ENCODE results near the gene LGI4.

The LGI4 gene

GRCh38 chr19:35134601-35135242, at the start of gene LGI4:
Gene LGI4 (minus strand): TSS chr19:35135059. CDS start chr19:35134680, 379 bp downstream.
- H3K4me3 ChIP-seq (ENCODE audit: low read depth in 1 of 2, low read length in 2 of 2), result no peak within 1 kb of the TSS

DNA sequence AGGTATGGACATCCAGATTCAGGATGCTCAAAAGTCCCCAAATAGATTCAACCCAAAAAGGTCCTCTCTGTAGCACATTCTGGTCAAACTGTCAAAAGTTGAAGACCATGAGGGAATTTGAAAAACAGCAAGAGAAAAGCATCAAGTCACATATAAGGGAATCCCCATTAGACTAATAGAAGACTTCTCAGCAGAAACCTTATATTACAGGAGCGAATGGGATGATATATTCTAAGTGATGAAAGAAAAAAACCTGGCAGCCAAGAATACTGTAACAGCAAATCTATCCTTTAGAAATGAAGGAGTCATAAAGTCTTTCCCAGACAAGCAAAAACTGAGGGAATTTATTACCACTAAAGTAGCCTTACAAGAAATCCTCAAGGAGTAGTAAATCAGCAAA, 49.4 kb upstream of the LGI4 start:
- Histone ChIP-seq H3K4me1 (ENCODE audit: control insufficient read depth in 1 of 2, insufficient read depth in 2 of 2, low read length in 2 of 2) (no peaks in the 10 kb centered on the region), H3K27me3 (ENCODE audit: control insufficient read depth in 1 of 2, insufficient read depth in 2 of 2, low read length in 2 of 2) (no peaks in the 10 kb centered on the region), H3K27ac (ENCODE audit: low read depth, low read length) (no peak overlapping the region), H3K9me3 (ENCODE audit: control insufficient read depth in 1 of 2, low read length in 2 of 2) (no peaks in the 10 kb centered on the region), H3K4me3 (ENCODE audit: low read depth in 1 of 2, low read length in 2 of 2) (no peak overlapping the region), H3K9ac (ENCODE audit: low read depth in 1 of 2, low read length in 2 of 2) (no peak overlapping the region), H3K36me3 (ENCODE audit: control insufficient read depth in 1 of 2, insufficient read depth in 2 of 2, low read length in 2 of 2) (no peaks in the 10 kb centered on the region)

More at GRCh38 chr19:35134601-35135242, at the start of gene LGI4:
- no peak within 1 kb of the TSS for H3K9ac ChIP-seq (ENCODE audit: low read depth in 1 of 2, low read length in 2 of 2)
- peaks cover 8 to 22% of the 10 kb centered on the region in 2 donors for H3K27me3 ChIP-seq (ENCODE audit: control insufficient read depth in 1 of 2, insufficient read depth in 2 of 2, low read length in 2 of 2)
- peak within 1 kb of the TSS; percentile 48 for H3K27ac ChIP-seq (ENCODE audit: low read depth, low read length)
- peaks cover 0 to 3% of the 10 kb centered on the region in 2 donors for H3K4me1 ChIP-seq (ENCODE audit: control insufficient read depth in 1 of 2, insufficient read depth in 2 of 2, low read length in 2 of 2)
- H3K36me3 ChIP-seq (ENCODE audit: control insufficient read depth in 1 of 2, insufficient read depth in 2 of 2, low read length in 2 of 2), result no peaks in the 10 kb centered on the region
- no peaks in the 10 kb centered on the region for H3K9me3 ChIP-seq (ENCODE audit: control insufficient read depth in 1 of 2, low read length in 2 of 2)

DNA sequence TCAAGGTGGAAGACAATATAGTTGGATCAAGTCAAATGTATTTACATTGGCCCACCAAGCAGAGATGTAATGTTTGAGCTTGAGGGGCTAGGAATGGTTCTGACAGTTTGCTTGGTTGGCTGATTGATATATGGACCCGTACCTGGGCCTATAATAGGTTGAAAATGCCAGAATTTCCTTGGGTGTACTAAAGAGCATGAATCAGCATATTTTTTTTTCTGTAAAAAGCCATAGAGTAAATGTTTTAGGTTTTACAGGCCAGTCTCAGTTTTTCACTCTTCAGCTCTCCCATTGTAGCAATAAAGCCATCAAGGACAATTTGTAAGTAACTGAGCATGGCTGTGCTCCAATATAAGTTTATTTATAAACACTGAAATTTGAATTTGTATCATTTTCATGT, 46.5 kb upstream of the LGI4 start:
- Histone ChIP-seq H3K36me3 (ENCODE audit: control insufficient read depth in 1 of 2, insufficient read depth in 2 of 2, low read length in 2 of 2) (no peaks in the 10 kb centered on the region), H3K4me3 (ENCODE audit: low read depth in 1 of 2, low read length in 2 of 2) (no peak overlapping the region)

GRCh38 chr19:35179830-35180229, 45.0 kb upstream of the LGI4 start:
- H3K9me3 ChIP-seq (ENCODE audit: control insufficient read depth in 1 of 2, low read length in 2 of 2), result no peaks in the 10 kb centered on the region
- H3K4me3 ChIP-seq (ENCODE audit: low read depth in 1 of 2, low read length in 2 of 2), result no peak overlapping the region
- no peaks in the 10 kb centered on the region for H3K36me3 ChIP-seq (ENCODE audit: control insufficient read depth in 1 of 2, insufficient read depth in 2 of 2, low read length in 2 of 2)
- no peak overlapping the region for H3K27ac ChIP-seq (ENCODE audit: low read depth, low read length)
- H3K27me3 ChIP-seq (ENCODE audit: control insufficient read depth in 1 of 2, insufficient read depth in 2 of 2, low read length in 2 of 2), result no peaks in the 10 kb centered on the region
- H3K9ac ChIP-seq (ENCODE audit: low read depth in 1 of 2, low read length in 2 of 2), result no peak overlapping the region
- no peaks in the 10 kb centered on the region for H3K4me1 ChIP-seq (ENCODE audit: control insufficient read depth in 1 of 2, insufficient read depth in 2 of 2, low read length in 2 of 2)

More for the DNA sequence above, 46.5 kb upstream of the LGI4 start:
- no peaks in the 10 kb centered on the region for H3K4me1 ChIP-seq (ENCODE audit: control insufficient read depth in 1 of 2, insufficient read depth in 2 of 2, low read length in 2 of 2)
- H3K27ac ChIP-seq (ENCODE audit: low read depth, low read length), result no peak overlapping the region
- no peak overlapping the region for H3K9ac ChIP-seq (ENCODE audit: low read depth in 1 of 2, low read length in 2 of 2)
- H3K9me3 ChIP-seq (ENCODE audit: control insufficient read depth in 1 of 2, low read length in 2 of 2), result no peaks in the 10 kb centered on the region
- H3K27me3 ChIP-seq (ENCODE audit: control insufficient read depth in 1 of 2, insufficient read depth in 2 of 2, low read length in 2 of 2), result no peaks in the 10 kb centered on the region

- Histone ChIP-seq H3K4me1 (ENCODE audit: control insufficient read depth in 1 of 2, insufficient read depth in 2 of 2, low read length in 2 of 2) (no peaks in the 10 kb centered on the region), H3K9me3 (ENCODE audit: control insufficient read depth in 1 of 2, low read length in 2 of 2) (no peaks in the 10 kb centered on the region), H3K27ac (ENCODE audit: low read depth, low read length) (no peak overlapping the region)
These were observed 43.8 kb upstream of the LGI4 start for GRCh38 chr19:35178701-35179100.

GRCh38 chr19:35177377-35178274, 42.8 kb upstream of the LGI4 start:
- H3K36me3 ChIP-seq (ENCODE audit: control insufficient read depth in 1 of 2, insufficient read depth in 2 of 2, low read length in 2 of 2), result no peaks in the 10 kb centered on the region
- H3K27ac ChIP-seq (ENCODE audit: low read depth, low read length), result no peak overlapping the region
- no peaks in the 10 kb centered on the region for H3K9me3 ChIP-seq (ENCODE audit: control insufficient read depth in 1 of 2, low read length in 2 of 2)
- no peak overlapping the region for H3K9ac ChIP-seq (ENCODE audit: low read depth in 1 of 2, low read length in 2 of 2)
- no peak overlapping the region for H3K4me3 ChIP-seq (ENCODE audit: low read depth in 1 of 2, low read length in 2 of 2)
- no peaks in the 10 kb centered on the region for H3K27me3 ChIP-seq (ENCODE audit: control insufficient read depth in 1 of 2, insufficient read depth in 2 of 2, low read length in 2 of 2)
- no peaks in the 10 kb centered on the region for H3K4me1 ChIP-seq (ENCODE audit: control insufficient read depth in 1 of 2, insufficient read depth in 2 of 2, low read length in 2 of 2)

More at GRCh38 chr19:35178701-35179100, 43.8 kb upstream of the LGI4 start:
- H3K27me3 ChIP-seq (ENCODE audit: control insufficient read depth in 1 of 2, insufficient read depth in 2 of 2, low read length in 2 of 2), result no peaks in the 10 kb centered on the region
- H3K4me3 ChIP-seq (ENCODE audit: low read depth in 1 of 2, low read length in 2 of 2), result no peak overlapping the region
- no peak overlapping the region for H3K9ac ChIP-seq (ENCODE audit: low read depth in 1 of 2, low read length in 2 of 2)
- H3K36me3 ChIP-seq (ENCODE audit: control insufficient read depth in 1 of 2, insufficient read depth in 2 of 2, low read length in 2 of 2), result no peaks in the 10 kb centered on the region

GRCh38 chr19:35176181-35176570, 41.3 kb upstream of the LGI4 start:
- Histone ChIP-seq H3K9me3 (ENCODE audit: control insufficient read depth in 1 of 2, low read length in 2 of 2) (no peaks in the 10 kb centered on the region), H3K36me3 (ENCODE audit: control insufficient read depth in 1 of 2, insufficient read depth in 2 of 2, low read length in 2 of 2) (no peaks in the 10 kb centered on the region), H3K9ac (ENCODE audit: low read depth in 1 of 2, low read length in 2 of 2) (no peak overlapping the region), H3K4me1 (ENCODE audit: control insufficient read depth in 1 of 2, insufficient read depth in 2 of 2, low read length in 2 of 2) (no peaks in the 10 kb centered on the region), H3K27me3 (ENCODE audit: control insufficient read depth in 1 of 2, insufficient read depth in 2 of 2, low read length in 2 of 2) (no peaks in the 10 kb centered on the region), H3K27ac (ENCODE audit: low read depth, low read length) (no peak overlapping the region), H3K4me3 (ENCODE audit: low read depth in 1 of 2, low read length in 2 of 2) (no peak overlapping the region)

GRCh38 chr19:35174226-35174625, 39.4 kb upstream of the LGI4 start:
- no peaks in the 10 kb centered on the region for H3K4me1 ChIP-seq (ENCODE audit: control insufficient read depth in 1 of 2, insufficient read depth in 2 of 2, low read length in 2 of 2)
- H3K27me3 ChIP-seq (ENCODE audit: control insufficient read depth in 1 of 2, insufficient read depth in 2 of 2, low read length in 2 of 2), result no peaks in the 10 kb centered on the region
- H3K9me3 ChIP-seq (ENCODE audit: control insufficient read depth in 1 of 2, low read length in 2 of 2), result no peaks in the 10 kb centered on the region
- H3K27ac ChIP-seq (ENCODE audit: low read depth, low read length), result no peak overlapping the region
- H3K36me3 ChIP-seq (ENCODE audit: control insufficient read depth in 1 of 2, insufficient read depth in 2 of 2, low read length in 2 of 2), result no peaks in the 10 kb centered on the region
- no peak overlapping the region for H3K9ac ChIP-seq (ENCODE audit: low read depth in 1 of 2, low read length in 2 of 2)
- H3K4me3 ChIP-seq (ENCODE audit: low read depth in 1 of 2, low read length in 2 of 2), result no peak overlapping the region

DNA sequence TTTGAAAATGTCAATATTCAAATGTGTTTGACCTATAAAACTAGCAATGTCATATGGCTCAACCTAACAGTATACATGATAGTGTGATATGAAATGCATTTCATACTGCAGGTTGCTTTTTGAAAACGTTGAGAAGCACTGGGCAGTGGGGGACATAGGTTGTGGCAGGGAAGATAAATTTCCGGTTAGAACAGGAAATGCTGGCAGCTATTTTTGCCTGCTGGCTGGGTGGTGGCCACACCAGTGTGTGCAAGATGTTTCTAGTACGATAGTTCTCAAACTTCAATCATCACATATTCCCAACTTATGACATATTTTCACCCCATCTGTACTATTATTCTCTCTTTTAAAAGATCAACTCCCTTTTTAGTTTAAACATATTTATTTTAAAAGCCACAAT, 36.9 kb upstream of the LGI4 start:
- no peaks in the 10 kb centered on the region for H3K9me3 ChIP-seq (ENCODE audit: control insufficient read depth in 1 of 2, low read length in 2 of 2)
- no peak overlapping the region for H3K4me3 ChIP-seq (ENCODE audit: low read depth in 1 of 2, low read length in 2 of 2)
- no peaks in the 10 kb centered on the region for H3K4me1 ChIP-seq (ENCODE audit: control insufficient read depth in 1 of 2, insufficient read depth in 2 of 2, low read length in 2 of 2)
- H3K36me3 ChIP-seq (ENCODE audit: control insufficient read depth in 1 of 2, insufficient read depth in 2 of 2, low read length in 2 of 2), result peaks cover 0 to 4% of the 10 kb centered on the region in 2 donors
- H3K27me3 ChIP-seq (ENCODE audit: control insufficient read depth in 1 of 2, insufficient read depth in 2 of 2, low read length in 2 of 2), result no peaks in the 10 kb centered on the region
- no peak overlapping the region for H3K9ac ChIP-seq (ENCODE audit: low read depth in 1 of 2, low read length in 2 of 2)
- H3K27ac ChIP-seq (ENCODE audit: low read depth, low read length), result no peak overlapping the region

GRCh38 chr19:35170359-35171061, 35.7 kb upstream of the LGI4 start:
- no peaks in the 10 kb centered on the region for H3K4me1 ChIP-seq (ENCODE audit: control insufficient read depth in 1 of 2, insufficient read depth in 2 of 2, low read length in 2 of 2)
- H3K36me3 ChIP-seq (ENCODE audit: control insufficient read depth in 1 of 2, insufficient read depth in 2 of 2, low read length in 2 of 2), result peaks cover 0 to 14% of the 10 kb centered on the region in 2 donors
- no peak overlapping the region for H3K9ac ChIP-seq (ENCODE audit: low read depth in 1 of 2, low read length in 2 of 2)
- H3K27ac ChIP-seq (ENCODE audit: low read depth, low read length), result no peak overlapping the region
- no peaks in the 10 kb centered on the region for H3K27me3 ChIP-seq (ENCODE audit: control insufficient read depth in 1 of 2, insufficient read depth in 2 of 2, low read length in 2 of 2)
- no peak overlapping the region for H3K4me3 ChIP-seq (ENCODE audit: low read depth in 1 of 2, low read length in 2 of 2)
- peaks cover 0 to 6% of the 10 kb centered on the region in 2 donors for H3K9me3 ChIP-seq (ENCODE audit: control insufficient read depth in 1 of 2, low read length in 2 of 2)

All from duodenal mucosa (tissue), 2 donors.